Activated CD8-positive, alpha-beta memory T cell treated with anti-CD3 and anti-CD28 coated beads, Interleukin-2, amount 50 U/mL, for 24 hours (primary cell): ENCODE measurements around the gene FRZB.
"Not testable (repeated sequence)": the region's sequence is repeated elsewhere in the genome, so short reads cannot be mapped to it uniquely, and the experiment has no call there.

Experiments
- DNase-seq: peaks from one replicate; pipeline ENCODE4 v3.0.0-alpha.2; 2020; ENCODE audit errors: extremely low read depth

The FRZB gene, protein sequence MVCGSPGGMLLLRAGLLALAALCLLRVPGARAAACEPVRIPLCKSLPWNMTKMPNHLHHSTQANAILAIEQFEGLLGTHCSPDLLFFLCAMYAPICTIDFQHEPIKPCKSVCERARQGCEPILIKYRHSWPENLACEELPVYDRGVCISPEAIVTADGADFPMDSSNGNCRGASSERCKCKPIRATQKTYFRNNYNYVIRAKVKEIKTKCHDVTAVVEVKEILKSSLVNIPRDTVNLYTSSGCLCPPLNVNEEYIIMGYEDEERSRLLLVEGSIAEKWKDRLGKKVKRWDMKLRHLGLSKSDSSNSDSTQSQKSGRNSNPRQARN

DNA sequence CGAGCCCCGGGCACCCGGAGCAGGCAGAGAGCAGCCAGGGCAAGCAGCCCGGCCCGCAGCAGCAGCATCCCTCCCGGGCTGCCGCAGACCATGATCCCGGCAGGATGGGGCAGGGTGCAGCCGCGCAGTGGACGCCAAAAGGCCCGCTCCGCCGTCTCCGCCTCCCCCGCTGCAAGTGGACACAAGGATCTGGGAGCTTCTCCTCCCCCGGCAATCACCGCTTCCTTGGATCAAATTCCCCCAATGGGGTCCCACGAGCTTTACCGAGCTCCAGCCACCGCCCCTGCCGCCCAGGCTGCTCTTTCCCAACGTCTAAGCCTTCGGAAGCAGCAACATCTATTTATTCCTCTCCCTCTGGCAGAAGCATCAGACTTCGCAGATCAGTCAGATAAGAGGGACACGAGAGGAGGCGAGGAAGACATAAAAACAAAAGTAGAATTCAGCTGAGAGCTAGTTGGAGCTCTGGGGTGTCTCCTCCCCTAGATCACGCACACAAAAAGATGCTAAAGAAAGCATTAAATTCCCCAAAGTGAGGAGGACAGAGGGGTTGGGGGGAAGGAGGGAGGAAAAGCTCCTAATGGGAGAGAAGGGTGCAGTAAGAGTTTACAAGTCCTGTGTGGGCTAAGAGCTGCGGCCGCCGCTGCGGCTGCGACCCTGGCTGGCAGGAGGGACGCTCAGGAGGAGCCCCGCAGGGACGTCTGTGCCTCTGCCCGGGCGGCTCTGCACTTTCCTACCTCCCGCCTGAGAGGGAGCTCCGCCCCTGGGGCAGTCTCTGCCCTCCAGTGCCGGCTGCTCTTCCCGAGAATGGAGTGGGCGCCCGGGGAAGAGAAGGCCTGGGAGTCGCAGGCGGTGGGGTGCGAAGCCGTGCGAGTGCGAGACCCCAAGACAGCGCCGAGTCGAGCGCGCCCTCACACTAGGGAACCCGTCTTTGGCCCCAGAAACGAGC is at the start of gene FRZB:
FRZB (minus strand) TSS at position 177 of the 946 bp plus-strand sequence; CDS start at position 92, 85 bp downstream.
- DNase-seq = no peak

DNA sequence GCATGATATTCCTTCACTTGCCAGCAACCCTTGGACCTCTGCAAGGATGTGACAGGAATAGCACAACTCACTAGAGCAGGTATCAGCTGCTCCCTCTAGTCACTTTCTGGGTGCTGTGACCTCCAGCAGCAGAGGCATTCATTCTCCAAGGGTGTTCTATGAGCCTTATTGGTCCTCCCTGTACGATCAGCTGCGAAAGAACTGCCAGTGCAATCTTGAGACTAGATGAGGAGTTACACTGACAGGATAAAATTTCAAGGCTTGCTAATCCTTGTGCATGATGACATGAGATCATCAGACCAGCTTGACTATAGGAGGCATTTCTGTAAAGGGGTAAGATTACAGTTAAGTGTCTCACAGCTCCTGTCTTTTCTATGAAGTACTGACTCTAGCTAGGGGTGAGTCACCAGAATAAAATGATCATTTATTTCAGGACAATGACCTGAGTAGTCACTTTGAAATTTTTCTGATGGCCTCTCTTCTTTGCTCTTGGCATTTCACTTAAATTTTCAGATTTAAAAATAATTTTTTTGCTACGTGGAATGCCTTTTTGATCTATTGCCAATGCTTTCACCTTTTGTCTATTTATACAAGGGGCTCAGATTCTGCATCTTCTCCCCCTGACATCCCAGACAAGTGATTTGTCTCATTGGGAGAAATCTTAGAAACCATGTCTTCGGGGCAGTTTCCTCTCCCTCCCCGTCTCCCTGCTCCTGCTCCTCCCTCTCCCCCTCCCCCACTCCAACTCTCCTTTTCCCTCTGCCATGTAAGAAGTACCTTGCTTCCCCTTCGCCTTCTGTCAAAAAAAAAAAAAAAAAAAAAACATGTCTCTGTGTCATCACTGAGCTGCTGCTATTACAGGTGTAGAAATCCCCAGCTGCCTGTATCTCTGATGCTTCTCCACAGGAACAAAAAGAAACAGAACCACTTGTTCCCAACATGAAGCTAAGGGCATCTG is 49.2 kb upstream of the FRZB start:
- DNase-seq = no peak

DNA sequence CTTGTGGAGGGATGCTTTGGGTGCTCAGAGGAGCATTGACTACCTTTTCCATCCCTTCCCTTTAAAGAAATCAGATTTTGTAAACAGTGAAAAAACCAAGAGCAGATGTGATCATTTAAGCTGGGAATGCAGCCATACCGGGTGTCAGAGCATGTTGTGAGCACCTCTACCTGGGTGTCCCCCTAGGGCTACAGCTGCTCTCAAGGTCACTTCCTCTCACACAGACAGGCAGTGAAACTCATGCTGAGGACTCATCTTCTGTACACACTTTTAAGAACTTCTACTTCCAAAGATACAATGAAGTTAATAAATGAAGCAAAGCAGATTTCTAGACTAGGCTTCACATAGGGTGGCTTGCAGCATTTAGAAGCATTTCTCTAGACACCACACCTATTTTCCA is 48.4 kb upstream of the FRZB start:
- no peak for DNase-seq

DNA sequence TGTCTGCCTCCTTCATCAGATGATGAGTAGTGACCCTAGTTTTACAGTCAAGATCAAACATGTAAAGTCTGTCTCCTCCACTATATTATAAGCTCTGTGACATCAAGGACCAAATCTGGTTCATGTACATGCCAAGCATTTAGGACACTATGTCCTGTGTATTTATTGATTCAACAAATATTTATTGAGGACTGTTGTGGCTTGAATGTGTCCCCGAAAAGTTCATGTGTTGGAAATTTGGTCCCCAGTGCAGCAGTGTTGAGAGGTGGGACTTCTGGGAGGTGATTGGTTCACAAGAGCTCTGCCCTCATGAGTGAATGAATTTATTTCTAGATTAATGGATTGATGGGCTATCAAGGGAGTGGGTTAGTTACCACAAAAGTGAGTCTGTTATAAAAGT is 46.6 kb upstream of the FRZB start:
- DNase-seq = no peak

DNA sequence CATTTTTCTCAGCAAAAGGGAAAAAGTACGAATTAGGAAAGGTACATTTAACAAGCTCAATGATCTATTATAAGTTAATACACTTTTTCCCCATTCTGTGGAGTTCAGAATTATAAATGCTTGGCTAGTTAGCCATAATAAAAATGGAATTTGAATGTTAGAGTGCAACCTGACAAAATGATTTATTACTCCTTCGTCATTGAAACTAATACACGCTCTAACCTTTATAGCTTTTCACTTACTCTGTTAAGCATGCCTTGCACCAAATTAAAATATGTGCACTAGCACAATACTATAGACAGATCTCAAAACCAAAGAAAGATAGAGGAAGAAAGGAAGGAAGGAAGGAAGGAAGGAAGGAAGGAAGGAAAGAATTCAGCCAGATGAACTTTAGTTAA is 46.1 kb upstream of the FRZB start:
- DNase-seq = no peak

DNA sequence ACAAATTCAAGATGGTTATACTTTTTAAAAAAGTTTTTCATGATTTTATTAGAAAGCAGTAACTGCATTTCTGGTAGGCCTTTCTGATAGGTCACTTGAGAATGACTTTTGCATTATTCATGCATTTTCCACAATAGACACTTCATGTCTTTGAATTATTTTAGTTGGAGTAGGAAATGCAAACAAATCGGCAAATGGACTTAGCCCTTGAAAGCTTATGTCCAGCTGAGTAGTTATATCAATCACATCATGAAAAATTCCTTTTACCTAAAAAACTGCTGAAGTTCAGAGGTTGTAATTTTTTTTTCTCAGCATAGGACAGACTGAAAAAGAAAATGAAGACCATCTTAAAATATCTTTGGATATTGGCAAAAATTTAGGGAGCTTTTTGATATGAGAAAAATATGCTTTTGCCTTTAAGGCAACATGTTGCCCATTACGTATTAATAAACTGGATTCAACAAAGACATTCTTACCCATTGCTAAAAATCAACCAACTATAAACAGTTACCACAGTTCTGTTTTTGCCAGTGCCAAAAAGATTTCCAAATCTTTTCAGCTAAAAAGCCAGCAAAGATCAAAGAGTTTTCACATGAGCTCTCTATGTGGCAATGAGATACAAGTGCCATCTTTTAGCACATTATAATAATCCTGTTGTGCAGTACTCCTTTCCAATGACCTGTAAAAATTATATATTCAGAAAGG is 45.5 kb upstream of the FRZB start:
- no peak for DNase-seq

DNA sequence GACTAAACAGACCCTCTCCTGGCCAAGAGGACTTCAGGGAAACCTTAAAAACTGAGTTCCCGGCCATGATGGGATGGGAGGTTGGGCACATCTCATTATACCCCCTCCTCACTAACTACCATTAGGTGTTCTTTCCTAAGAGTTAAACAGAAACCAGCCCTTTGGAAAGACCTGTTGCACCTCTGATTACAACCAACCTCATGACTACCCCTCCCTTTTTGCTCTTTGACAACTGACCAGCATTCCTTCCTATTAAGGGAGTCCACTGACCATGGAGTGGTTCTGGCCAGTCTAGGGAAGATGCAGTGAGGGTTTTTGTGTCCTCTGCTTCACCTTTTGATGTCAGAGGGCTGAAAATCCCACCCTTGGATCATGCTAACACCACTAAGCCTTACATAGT is 44.5 kb upstream of the FRZB start:
- DNase-seq = no peak

DNA sequence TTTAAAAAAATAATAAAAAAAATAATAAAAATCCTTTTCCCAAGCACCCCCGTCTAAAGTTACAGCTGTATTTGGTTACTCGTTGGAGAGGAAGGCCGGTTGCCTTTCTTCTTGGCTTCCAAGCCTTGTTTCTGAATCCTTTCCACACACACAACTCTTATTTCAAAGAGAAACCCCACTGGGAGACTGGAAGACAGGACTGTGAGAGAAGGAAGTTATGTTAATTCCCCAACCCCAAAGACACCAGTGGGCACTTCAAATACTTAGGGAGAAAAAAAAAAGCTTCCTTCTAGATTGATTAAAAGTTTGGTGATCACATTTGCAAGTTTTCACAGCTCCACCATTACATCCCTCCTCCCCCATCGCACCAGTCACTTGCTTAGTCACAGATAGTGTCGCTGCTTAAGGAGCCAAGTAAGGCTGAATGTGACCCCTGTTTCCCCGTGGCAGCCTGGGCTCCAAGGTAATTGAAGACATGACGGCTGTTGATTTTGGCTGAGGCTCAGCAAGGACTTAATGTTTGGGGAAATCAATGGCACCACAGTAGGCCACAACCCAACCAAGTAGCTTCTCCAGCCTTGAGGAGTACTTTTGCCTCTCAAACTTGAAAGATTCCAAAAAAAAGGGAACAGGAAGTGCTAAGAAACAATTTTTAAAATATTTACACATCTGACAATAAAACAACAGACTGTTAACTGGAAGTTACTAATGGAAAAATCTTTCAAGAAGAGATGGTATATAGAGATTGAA is 40.8 kb upstream of the FRZB start:
- DNase-seq = no peak

DNA sequence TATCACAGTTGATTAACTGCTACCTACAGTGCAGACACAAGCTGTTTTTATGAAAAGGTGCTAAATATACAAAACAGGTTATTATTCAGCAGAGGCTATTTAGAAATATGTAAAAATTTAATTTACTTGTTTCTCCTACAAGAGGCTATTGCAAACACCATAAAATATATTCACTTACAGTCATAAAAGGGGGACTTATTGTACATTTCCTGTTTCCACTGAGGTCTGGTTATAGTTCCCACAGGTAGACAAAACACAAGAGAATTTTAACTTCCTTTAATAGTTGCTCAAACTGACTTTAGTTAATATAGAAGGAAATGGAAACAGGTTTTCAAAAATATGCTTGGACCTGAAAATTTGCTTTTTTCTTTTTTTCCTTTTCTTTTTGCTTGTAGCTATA is 40.0 kb upstream of the FRZB start:
- DNase-seq = no peak

DNA sequence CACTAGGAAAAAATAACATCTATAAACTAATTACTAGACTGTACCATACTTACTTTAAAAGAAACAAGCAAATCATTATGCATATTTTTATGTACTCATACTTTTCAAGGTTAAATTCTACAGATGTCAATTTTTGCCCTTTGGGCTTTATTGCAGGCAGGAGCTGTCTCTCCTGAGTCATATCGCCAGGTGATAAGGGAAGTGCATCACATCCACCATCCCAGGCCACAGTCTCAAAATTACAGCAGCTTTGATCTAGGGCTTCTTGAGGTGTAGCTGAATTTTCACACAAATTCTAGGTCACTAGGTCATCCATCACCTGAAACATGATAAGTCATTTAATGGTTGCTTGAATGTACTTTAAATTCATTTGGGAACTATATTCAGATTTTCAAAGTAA is 38.4 kb upstream of the FRZB start:
- DNase-seq = no peak

DNA sequence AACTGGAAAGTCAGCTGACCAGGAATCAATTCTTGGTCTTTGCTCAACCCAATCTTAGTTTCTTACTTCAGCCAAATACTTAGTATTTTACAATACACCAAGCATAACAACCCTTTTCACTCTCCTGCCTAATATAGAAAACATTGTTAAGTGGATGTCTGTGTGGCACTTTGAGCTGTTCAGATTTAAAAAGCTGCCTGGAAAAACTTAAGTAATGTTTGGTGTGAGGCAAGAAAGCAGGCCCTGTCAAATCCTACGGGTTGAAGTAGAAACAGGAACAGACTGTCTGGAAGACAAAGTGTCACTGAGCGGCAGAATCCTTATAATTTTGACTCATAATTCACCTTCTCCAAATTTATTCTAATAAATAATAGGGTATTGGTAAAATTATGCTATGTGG is 37.1 kb upstream of the FRZB start:
- no peak for DNase-seq

DNA sequence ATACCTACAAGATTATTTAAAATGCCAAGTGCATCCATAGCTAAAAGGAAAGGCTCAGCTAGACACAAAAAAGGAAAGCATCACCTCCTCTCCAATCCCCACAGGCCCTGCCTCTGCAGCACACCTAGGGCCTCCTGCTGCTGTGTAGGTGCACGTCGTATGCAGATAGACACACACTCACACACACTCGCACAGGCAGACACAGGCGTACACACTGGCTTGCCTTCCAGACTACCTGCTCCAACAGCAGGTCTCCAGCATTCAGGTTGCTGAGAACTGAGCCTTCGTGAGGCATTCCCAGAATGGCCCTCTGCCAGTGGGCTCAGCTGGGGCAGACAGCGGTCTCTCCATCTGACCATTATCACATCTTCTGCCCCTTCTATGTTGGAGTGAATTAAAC is 35.3 kb upstream of the FRZB start:
- no peak for DNase-seq

DNA sequence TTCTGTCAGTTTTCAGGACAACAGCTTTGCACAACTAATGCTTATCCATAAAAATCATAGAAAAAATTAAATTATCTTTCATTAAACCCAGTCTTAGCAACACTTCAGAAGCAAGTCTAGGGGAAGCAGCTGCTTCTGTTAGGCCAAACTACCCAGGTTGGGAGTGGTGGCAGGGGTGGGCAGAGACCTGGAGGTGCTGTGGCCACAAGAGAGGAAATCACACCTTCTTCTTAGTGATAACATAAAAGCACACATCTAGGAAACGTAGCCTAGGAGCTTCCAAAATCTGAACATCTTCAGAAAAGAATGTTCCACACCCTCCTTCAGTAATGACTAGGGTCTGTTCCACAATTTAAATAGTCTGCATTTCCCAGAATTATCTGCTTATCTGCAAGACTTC is 32.3 kb upstream of the FRZB start:
- no peak for DNase-seq

DNA sequence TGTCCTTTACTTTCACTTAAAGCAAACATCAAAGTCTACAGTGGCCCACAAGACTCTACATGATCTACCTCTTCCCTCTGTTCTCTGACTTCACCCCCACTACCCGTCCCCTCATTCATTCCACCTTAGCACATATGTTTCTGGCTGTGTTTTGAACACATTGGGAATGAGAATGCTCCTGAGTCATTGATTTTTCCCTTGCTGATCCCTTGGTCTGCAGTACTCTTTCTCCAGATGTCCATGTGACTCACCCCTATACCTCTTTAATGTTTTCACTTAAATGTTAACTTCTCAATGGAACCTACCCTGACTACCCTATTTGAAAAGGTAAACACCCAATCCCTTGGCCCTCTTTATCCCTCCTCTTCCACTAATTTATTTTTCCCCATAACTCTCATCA is 30.7 kb upstream of the FRZB start:
- no peak for DNase-seq

DNA sequence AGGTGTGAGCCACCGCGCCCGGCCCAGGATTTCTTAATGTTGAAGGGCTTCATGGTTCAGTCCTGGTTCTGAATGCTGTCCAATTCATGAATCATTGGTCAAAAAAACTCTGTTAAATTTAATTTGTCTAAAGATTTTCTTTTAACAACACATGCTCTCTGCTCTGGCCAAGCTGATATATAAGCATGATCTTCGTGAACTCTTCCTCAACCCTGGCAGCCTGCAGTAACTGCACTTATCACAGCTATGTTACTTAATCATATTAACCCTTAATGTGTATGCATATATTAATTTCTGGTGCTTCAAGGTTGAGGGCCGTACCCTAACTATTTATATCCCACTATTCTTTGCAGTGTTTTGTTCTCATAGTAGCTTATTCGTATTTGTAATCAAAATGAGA is 29.4 kb upstream of the FRZB start:
- DNase-seq = no peak

DNA sequence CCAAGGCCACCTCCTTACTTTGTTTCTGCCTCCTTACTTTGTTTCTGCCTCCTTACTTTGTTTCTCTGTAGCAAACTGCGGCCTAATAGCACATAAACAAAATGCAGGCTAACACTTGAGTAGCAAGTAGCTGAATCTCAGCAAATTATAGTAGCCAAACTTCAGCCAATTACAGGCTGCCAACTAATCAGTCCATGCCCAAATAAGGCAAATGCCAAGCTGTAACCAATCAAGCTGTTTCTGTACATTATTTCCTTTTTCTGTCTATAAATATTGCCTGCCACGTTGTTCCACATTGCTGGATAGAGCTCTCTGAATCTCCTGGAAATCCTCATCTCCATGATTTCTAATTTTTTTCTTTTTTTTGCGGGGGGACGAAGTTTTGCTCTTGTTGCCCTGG is 28.7 kb upstream of the FRZB start:
- no peak for DNase-seq

DNA sequence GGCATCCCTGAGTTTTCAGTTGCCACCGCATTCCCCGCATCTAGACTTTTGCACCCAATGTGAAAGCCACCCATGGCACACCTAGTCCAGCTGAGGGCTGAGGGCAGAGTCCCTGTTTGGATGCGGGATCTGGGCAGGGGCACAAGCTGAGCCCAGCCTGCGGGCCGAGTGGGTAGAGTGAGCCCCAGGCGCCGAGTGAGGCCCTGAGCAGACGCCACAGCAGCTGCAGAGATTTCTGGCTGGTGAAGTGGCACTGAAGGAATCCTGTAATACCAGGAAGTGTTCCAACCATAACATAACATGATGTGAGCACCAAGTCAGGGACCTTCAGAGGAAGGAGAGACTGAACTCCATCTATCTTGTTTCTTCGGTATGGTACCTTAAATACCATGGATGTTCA is 27.7 kb upstream of the FRZB start:
- DNase-seq = no peak

DNA sequence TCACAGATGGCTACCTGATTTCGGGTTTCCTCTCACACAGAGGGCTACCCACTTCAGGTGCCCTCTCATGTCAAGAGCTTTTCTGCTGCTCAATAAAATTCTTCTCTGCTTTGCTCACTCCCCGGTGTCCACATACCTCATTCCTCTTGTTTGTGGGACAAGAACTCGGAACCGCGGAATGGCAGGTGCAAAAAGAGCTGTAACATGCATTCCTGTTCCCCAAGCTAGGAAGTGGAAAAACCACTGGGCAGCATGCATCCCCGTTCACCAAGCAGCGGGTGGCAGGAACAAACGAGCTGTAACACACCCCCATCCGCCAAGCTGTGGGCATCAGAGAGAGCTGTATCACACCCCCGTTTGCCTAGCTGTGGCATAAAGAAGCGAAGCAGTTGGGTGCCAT is 27.2 kb upstream of the FRZB start:
- DNase-seq = no peak

DNA sequence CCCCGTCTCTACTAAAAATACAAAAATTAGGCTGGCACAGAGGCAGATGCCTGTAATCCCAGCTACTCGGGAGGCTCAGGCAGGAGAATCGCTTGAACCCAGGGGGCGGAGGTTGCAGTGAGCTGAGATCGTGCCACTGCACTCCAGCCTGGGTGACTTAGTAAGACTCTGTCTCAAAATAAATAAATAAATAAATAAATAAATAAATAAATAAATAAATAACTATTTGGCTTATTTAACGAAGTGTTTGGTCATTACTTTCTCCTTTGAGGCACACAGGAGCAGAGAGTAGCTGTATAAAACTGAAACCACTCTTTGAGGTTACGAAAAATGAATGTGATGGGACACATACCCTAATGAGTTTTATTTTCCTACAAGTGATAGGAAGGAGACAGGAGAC is 26.6 kb upstream of the FRZB start:
- not testable (repeated sequence) for DNase-seq

DNA sequence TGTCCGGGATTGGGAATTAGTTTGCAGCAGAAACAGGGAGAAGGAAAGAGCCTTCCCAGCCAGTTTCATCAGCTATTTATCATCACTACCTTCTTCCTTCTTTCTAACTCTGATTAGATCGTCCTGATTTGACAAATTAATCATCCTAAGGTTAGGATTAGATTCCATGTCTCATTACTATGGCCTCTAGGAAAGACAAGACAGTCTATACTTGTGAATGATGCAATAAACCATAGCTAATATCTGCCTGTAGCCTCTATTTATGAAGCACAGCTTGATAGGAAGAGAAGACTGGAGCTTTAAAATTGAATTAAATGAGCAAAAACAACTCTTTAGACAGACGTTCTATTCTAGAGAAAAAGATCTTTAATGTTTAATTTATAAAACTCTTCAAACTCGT is 25.2 kb upstream of the FRZB start:
- DNase-seq = no peak
